Neural progenitor cell (in vitro differentiated cells): ENCODE measurements around the gene HSD17B8.

Experiments used
- CTCF ChIP-seq: fragments of 200-600 bp; sonication (generic); IDR thresholded peaks from 2 replicates; pipeline ENCODE4 v1.5.1; 2017; ENCODE audit warnings: antibody characterized with exemption, mild to moderate bottlenecking
- EZH2 ChIP-seq: fragments of 200-600 bp; sonication (generic); IDR thresholded peaks from 2 replicates; pipeline ENCODE4 v1.6.1; 2017; ENCODE audit warnings: antibody characterized with exemption, mild to moderate bottlenecking, moderate library complexity

GRCh38 chr6:33193619-33194018 lies 10.8 kb upstream of the HSD17B8 start:
- TF ChIP-seq CTCF, result no peak
- TF ChIP-seq EZH2, result no peak
